Left colon (tissue), 2 donors: ENCODE measurements around the gene SLC5A12. TPM values are rescaled to one million over a fixed set of nuclear protein-coding genes. Genes with fewer than 3 reads are reported as not detected.
A peak's percentile ranks its signal among the peaks of the same experiment; 100 is the strongest.
"Not testable (repeated sequence)": the region's sequence is repeated elsewhere in the genome, so short reads cannot be mapped to it uniquely, and the experiment has no call there.

Experiments
- ATAC-seq: fragments of 200-7000 bp; cut with Tn5 transposase; one replicate; pipeline ENCODE4 v1.9.1; 2020; ENCODE audit warnings: mild to moderate bottlenecking, moderate library complexity
- DNase-seq, 2 donors: peaks; one replicate each; pipeline ENCODE4 v3.0.0-alpha.2; 2020
- intact Hi-C, 2 donors: fragments of 100-400 bp; cut with DNase I in 1 of 2; cut with micrococcal nuclease in 1 of 2; formaldehyde crosslinking; loops; one replicate each; pipeline versions ENCODE4 v1.11.2 to v1.14.0; 2022; cut with DNase I, micrococcal nuclease
- total RNA-seq, 2 donors: library from RNA; stranded (reverse); fragmentation: NEBNext Ultra II Directional; extraction: Animal tissue kit (Norgen Biotek cat#: 25700); gene quantifications; one replicate each; pipeline ENCODE4 v1.2.1, GENCODE V29; 2021
- donor health status: DM: no; HTN: no; CAD: no.
- donor health status: DM: yes; HTN: yes; CAD: no.

The SLC5A12 gene
- total RNA-seq, 2 donors from 2014 or later = 0.82 to 1.1 TPM

- intact Hi-C loops = no loop called here
- ATAC-seq (no peak), DNase-seq (no peak)
These were observed 44.3 kb downstream of the SLC5A12 start for GRCh38 chr11:26677566-26677965.

GRCh38 chr11:26676641-26677040 lies 45.2 kb downstream of the SLC5A12 start:
- ATAC-seq (no peak), DNase-seq (no peak)
- intact Hi-C loops = no loop called here

GRCh38 chr11:26675233-26675928 lies 46.5 kb downstream of the SLC5A12 start:
- ATAC-seq (no peak), DNase-seq (no peak)
- intact Hi-C loops = no loop called here

- ATAC-seq (no peak), DNase-seq (no peak)
- intact Hi-C loops = no loop called here
These were observed 55.9 kb downstream of the SLC5A12 start for GRCh38 chr11:26665946-26666345.

GRCh38 chr11:26665036-26665435 lies 56.8 kb downstream of the SLC5A12 start:
- ATAC-seq = no peak
- intact Hi-C loops = no loop called here

GRCh38 chr11:26662916-26663315 lies 58.9 kb downstream of the SLC5A12 start:
- ATAC-seq = no peak
- intact Hi-C loops = no loop called here
- DNase-seq = no peak

More at GRCh38 chr11:26665036-26665435, 56.8 kb downstream of the SLC5A12 start:
- no peak for DNase-seq

GRCh38 chr11:26655287-26655686 lies 66.6 kb downstream of the SLC5A12 start:
- ATAC-seq (no peak), DNase-seq (no peak)
- intact Hi-C loops = no loop called here

GRCh38 chr11:26651916-26652315 lies 69.9 kb downstream of the SLC5A12 start:
- DNase-seq (no peak), ATAC-seq (no peak)
- intact Hi-C loops = no loop called here

- peak; percentile 88 for ATAC-seq
- peak; percentile 56 to 68 for DNase-seq
- intact Hi-C loops = loop anchor here in 1 of 2 donors (10.0 kb wide), 1 partner anchor 355 kb away; no protein-coding TSS in a partner anchor
These were observed 72.0 kb downstream of the SLC5A12 start for GRCh38 chr11:26649884-26650283.

GRCh38 chr11:26643314-26643713 lies 78.5 kb downstream of the SLC5A12 start:
- not testable (repeated sequence) for DNase-seq, ATAC-seq
- intact Hi-C loops = loop anchor here in 1 of 2 donors (10.0 kb wide), 1 partner anchor 349 kb away; no protein-coding TSS in a partner anchor

GRCh38 chr11:26632691-26633159 lies 89.1 kb downstream of the SLC5A12 start:
- DNase-seq = no peak
- intact Hi-C loops = no loop called here
- no peak for ATAC-seq

GRCh38 chr11:26626346-26626745 lies 95.5 kb downstream of the SLC5A12 start:
- DNase-seq (no peak), ATAC-seq (no peak)
- intact Hi-C loops = no loop called here

- DNase-seq (no peak), ATAC-seq (no peak)
- intact Hi-C loops = no loop called here
These were observed 98.7 kb downstream of the SLC5A12 start for GRCh38 chr11:26623076-26623659.

GRCh38 chr11:26622181-26622580 lies 99.7 kb downstream of the SLC5A12 start:
- intact Hi-C loops = no loop called here
- DNase-seq (no peak), ATAC-seq (no peak)

- DNase-seq (no peak), ATAC-seq (no peak)
- intact Hi-C loops = no loop called here
These were observed 100.7 kb downstream of the SLC5A12 start for GRCh38 chr11:26621132-26621531.

GRCh38 chr11:26620282-26621045 lies 101.4 kb downstream of the SLC5A12 start:
- ATAC-seq (no peak), DNase-seq (no peak)
- intact Hi-C loops = no loop called here

- DNase-seq = no peak
- intact Hi-C loops = no loop called here
- no peak for ATAC-seq
These were observed 103.4 kb downstream of the SLC5A12 start for GRCh38 chr11:26618441-26618840.
